ENCODE data around the gene PLXNA1.

The PLXNA1 gene

GRCh38 chr3:126971891-126972351 lies 11.0 kb upstream of the PLXNA1 start:
- H4K20me1 ChIP-seq (ENCODE audit: insufficient read depth, low read length), result no peaks in the 10 kb centered on the region
- H3K9me3 ChIP-seq (replicated peaks; ENCODE audit: insufficient read depth, low read length), result no peaks in the 10 kb centered on the region
- H3K79me2 ChIP-seq (ENCODE audit: low read length), result no peaks in the 10 kb centered on the region
- no peaks in the 10 kb centered on the region for H3K27me3 ChIP-seq (replicated peaks; ENCODE audit: insufficient read depth, low read length)
- no peak overlapping the region for H3K4me2 ChIP-seq (ENCODE audit: low read depth, low read length)
- no peak overlapping the region for H2AFZ ChIP-seq (ENCODE audit: low read length)
- no peaks in the 10 kb centered on the region for H3K4me1 ChIP-seq (ENCODE audit: low read length)
- no peaks in the 10 kb centered on the region for H3K9me2 ChIP-seq (replicated peaks; ENCODE audit: insufficient read depth, low read length)
- TF ChIP-seq EZH2phosphoT487 (IDR thresholded peaks at IDR 0.05; ENCODE audit: low read length) (no peak), CTCF (IDR thresholded peaks at IDR 0.05; ENCODE audit: low read length) (no peak), EZH2 (optimal IDR thresholded peaks at IDR 0.05; ENCODE audit: low read depth, low read length) (no peak)
- no peaks in the 10 kb centered on the region for H3F3A ChIP-seq (ENCODE audit: insufficient read depth, low read length)
- H3K36me3 ChIP-seq (replicated peaks; ENCODE audit: insufficient read depth, low read length), result no peaks in the 10 kb centered on the region
- H3K9ac ChIP-seq (ENCODE audit: low read length), result no peak overlapping the region
- DNase-seq, result no peak
- H3K4me3 ChIP-seq (ENCODE audit: low read length), result no peak overlapping the region
- no peak overlapping the region for H3K27ac ChIP-seq (ENCODE audit: low read length)

GRCh38 chr3:126972866-126973265 lies 10.0 kb upstream of the PLXNA1 start:
- no peaks in the 10 kb centered on the region for H3F3A ChIP-seq (ENCODE audit: insufficient read depth, low read length)
- H3K79me2 ChIP-seq (ENCODE audit: low read length), result no peaks in the 10 kb centered on the region
- no peaks in the 10 kb centered on the region for H3K9me3 ChIP-seq (replicated peaks; ENCODE audit: insufficient read depth, low read length)
- H3K9ac ChIP-seq (ENCODE audit: low read length), result no peak overlapping the region
- no peak overlapping the region for H3K27ac ChIP-seq (ENCODE audit: low read length)
- H3K4me2 ChIP-seq (ENCODE audit: low read depth, low read length), result no peak overlapping the region
- H3K4me3 ChIP-seq (ENCODE audit: low read length), result no peak overlapping the region
- H4K20me1 ChIP-seq (ENCODE audit: insufficient read depth, low read length), result no peaks in the 10 kb centered on the region
- no peaks in the 10 kb centered on the region for H3K27me3 ChIP-seq (replicated peaks; ENCODE audit: insufficient read depth, low read length)
- H3K9me2 ChIP-seq (replicated peaks; ENCODE audit: insufficient read depth, low read length), result no peaks in the 10 kb centered on the region
- no peaks in the 10 kb centered on the region for H3K36me3 ChIP-seq (replicated peaks; ENCODE audit: insufficient read depth, low read length)
- no peaks in the 10 kb centered on the region for H3K4me1 ChIP-seq (ENCODE audit: low read length)
- DNase-seq, result no peak
- no peak overlapping the region for H2AFZ ChIP-seq (ENCODE audit: low read length)
- TF ChIP-seq EZH2 (optimal IDR thresholded peaks at IDR 0.05; ENCODE audit: low read depth, low read length) (no peak), EZH2phosphoT487 (IDR thresholded peaks at IDR 0.05; ENCODE audit: low read length) (no peak), CTCF (IDR thresholded peaks at IDR 0.05; ENCODE audit: low read length) (no peak)

GRCh38 chr3:126973814-126974213 lies 9.1 kb upstream of the PLXNA1 start:
- H3K4me2 ChIP-seq (ENCODE audit: low read depth, low read length), result no peak overlapping the region
- H3K4me3 ChIP-seq (ENCODE audit: low read length), result no peak overlapping the region
- no peaks in the 10 kb centered on the region for H3K27me3 ChIP-seq (replicated peaks; ENCODE audit: insufficient read depth, low read length)
- no peaks in the 10 kb centered on the region for H3K79me2 ChIP-seq (ENCODE audit: low read length)
- TF ChIP-seq CTCF (IDR thresholded peaks at IDR 0.05; ENCODE audit: low read length), result no peak
- no peak for TF ChIP-seq EZH2phosphoT487 (IDR thresholded peaks at IDR 0.05; ENCODE audit: low read length)
- TF ChIP-seq EZH2 (optimal IDR thresholded peaks at IDR 0.05; ENCODE audit: low read depth, low read length), result no peak
- no peak overlapping the region for H2AFZ ChIP-seq (ENCODE audit: low read length)
- H3F3A ChIP-seq (ENCODE audit: insufficient read depth, low read length), result no peaks in the 10 kb centered on the region
- no peak overlapping the region for H3K27ac ChIP-seq (ENCODE audit: low read length)
- H3K4me1 ChIP-seq (ENCODE audit: low read length), result no peaks in the 10 kb centered on the region
- no peaks in the 10 kb centered on the region for H3K36me3 ChIP-seq (replicated peaks; ENCODE audit: insufficient read depth, low read length)
- no peaks in the 10 kb centered on the region for H4K20me1 ChIP-seq (ENCODE audit: insufficient read depth, low read length)
- no peaks in the 10 kb centered on the region for H3K9me2 ChIP-seq (replicated peaks; ENCODE audit: insufficient read depth, low read length)
- H3K9me3 ChIP-seq (replicated peaks; ENCODE audit: insufficient read depth, low read length), result no peaks in the 10 kb centered on the region
- H3K9ac ChIP-seq (ENCODE audit: low read length), result no peak overlapping the region
- DNase-seq, result no peak

All from MM.1S (cell line).